OCI-LY1 (cell line): Measurements from ENCODE around the gene ELL.

Experiments
- H2AFZ ChIP-seq: fragments of 200-600 bp; sonication (generic), shearing (Covaris generic); 2 replicates; pipeline ENCODE4 v1.6.0; 2014; ENCODE audit warnings: antibody characterized with exemption, mild to moderate bottlenecking, low read length
- H3F3A ChIP-seq: fragments of 200-600 bp; sonication (generic), shearing (Covaris generic); 2 replicates; pipeline ENCODE4 v1.6.0; 2014; ENCODE audit warnings: mild to moderate bottlenecking, antibody characterized with exemption, low read length, moderate library complexity; ENCODE audit not compliant: insufficient read depth
- H3K27ac ChIP-seq: fragments of 200-600 bp; sonication (generic); 2 replicates; pipeline ENCODE4 v1.5.1; 2014; ENCODE audit warnings: low read length, mixed run types, mild to moderate bottlenecking, low read depth; ENCODE audit not compliant: poor library complexity, severe bottlenecking
- H3K27me3 ChIP-seq: fragments of 200-600 bp; sonication (generic); 2 replicates; pipeline ENCODE4 v1.6.0; 2014; ENCODE audit warnings: antibody characterized with exemption, mild to moderate bottlenecking, low read length, moderate library complexity; ENCODE audit not compliant: insufficient read depth
- H3K36me3 ChIP-seq: fragments of 200-600 bp; sonication (generic); 2 replicates; pipeline ENCODE4 v1.6.1; 2014; ENCODE audit warnings: mild to moderate bottlenecking, antibody characterized with exemption, low read length, moderate library complexity, mixed read lengths; ENCODE audit not compliant: insufficient read depth
- H3K4me1 ChIP-seq: fragments of 200-600 bp; sonication (generic); 2 replicates; pipeline ENCODE4 v1.5.1; 2014; ENCODE audit warnings: mild to moderate bottlenecking, low read length, moderate library complexity; ENCODE audit not compliant: insufficient read depth, severe bottlenecking
- H3K4me2 ChIP-seq: fragments of 200-600 bp; sonication (generic), shearing (Covaris generic); 2 replicates; pipeline ENCODE4 v1.6.1; 2014; ENCODE audit warnings: low read length
- H3K4me3 ChIP-seq: fragments of 200-600 bp; sonication (generic); 2 replicates; pipeline ENCODE4 v1.5.1; 2014; ENCODE audit warnings: low read length, low read depth, mild to moderate bottlenecking, mixed read lengths; ENCODE audit not compliant: poor library complexity, severe bottlenecking
- H3K79me2 ChIP-seq: fragments of 200-600 bp; shearing (Covaris generic); 2 replicates; pipeline ENCODE4 v1.6.1; 2016; ENCODE audit warnings: mixed run types, low read length, mixed read lengths; ENCODE audit not compliant: insufficient read depth
- H3K9ac ChIP-seq: fragments of 200-600 bp; sonication (generic), shearing (Covaris generic); 2 replicates; pipeline ENCODE4 v1.6.1; 2014; ENCODE audit warnings: mild to moderate bottlenecking, low read length, mixed read lengths
- H3K9me2 ChIP-seq: fragments of 200-600 bp; sonication (generic), shearing (Covaris generic); 2 replicates; pipeline ENCODE4 v1.6.1; 2014; ENCODE audit warnings: low read depth, mild to moderate bottlenecking, low read length, mixed read lengths
- H3K9me3 ChIP-seq: fragments of 200-600 bp; shearing (Covaris generic); 2 replicates; pipeline ENCODE4 v1.6.1; 2014; ENCODE audit warnings: low read length, mixed read lengths
- H4K20me1 ChIP-seq: fragments of 200-600 bp; sonication (generic), shearing (Covaris generic); 2 replicates; pipeline ENCODE4 v1.6.0; 2016; ENCODE audit warnings: mild to moderate bottlenecking, low read length; ENCODE audit not compliant: insufficient read depth
- CTCF ChIP-seq: fragments of 200-600 bp; sonication (generic), shearing (Covaris generic); IDR thresholded peaks from 2 replicates; pipeline ENCODE4 v1.5.1; 2017; ENCODE audit warnings: mild to moderate bottlenecking, antibody characterized with exemption, low read length, moderate library complexity, mixed read lengths
- EZH2 ChIP-seq: fragments of 200-600 bp; sonication (generic), shearing (Covaris generic); IDR thresholded peaks from 2 replicates; pipeline ENCODE4 v1.8.0; 2017; ENCODE audit warnings: borderline replicate concordance, mixed run types, mild to moderate bottlenecking, antibody characterized with exemption, low read length, moderate library complexity, mixed read lengths

Gene ELL

GRCh38 chr19:18483119-18483890, 38.6 kb downstream of the ELL start:
- Histone ChIP-seq H3K27me3 (no peaks in the 10 kb centered on the region), H3K9ac (no peak overlapping the region), H3K79me2 (no peaks in the 10 kb centered on the region), H2AFZ (no peak overlapping the region), H4K20me1 (no peaks in the 10 kb centered on the region), H3F3A (no peaks in the 10 kb centered on the region), H3K27ac (no peak overlapping the region), H3K4me2 (no peak overlapping the region), H3K9me2 (no peaks in the 10 kb centered on the region), H3K4me1 (peaks cover 22% of the 10 kb centered on the region), H3K9me3 (no peaks in the 10 kb centered on the region), H3K36me3 (no peaks in the 10 kb centered on the region), H3K4me3 (no peak overlapping the region)
- no peak for TF ChIP-seq EZH2
- no peak for TF ChIP-seq CTCF

GRCh38 chr19:18481505-18482222, 40.2 kb downstream of the ELL start:
- peaks cover 22% of the 10 kb centered on the region for H3K4me1 ChIP-seq
- no peaks in the 10 kb centered on the region for H3K36me3 ChIP-seq
- H3K27ac ChIP-seq, result no peak overlapping the region
- H3K9me3 ChIP-seq, result no peaks in the 10 kb centered on the region
- no peak overlapping the region for H3K9ac ChIP-seq
- H2AFZ ChIP-seq, result no peak overlapping the region
- no peaks in the 10 kb centered on the region for H3K79me2 ChIP-seq
- H3K27me3 ChIP-seq, result no peaks in the 10 kb centered on the region
- H4K20me1 ChIP-seq, result no peaks in the 10 kb centered on the region
- no peak overlapping the region for H3K4me3 ChIP-seq
- H3K4me2 ChIP-seq, result no peak overlapping the region
- no peaks in the 10 kb centered on the region for H3F3A ChIP-seq
- H3K9me2 ChIP-seq, result no peaks in the 10 kb centered on the region
- TF ChIP-seq CTCF, result no peak

GRCh38 chr19:18480006-18480691, 41.7 kb downstream of the ELL start:
- peaks cover 22% of the 10 kb centered on the region for H3K4me1 ChIP-seq
- no peak overlapping the region for H2AFZ ChIP-seq
- no peaks in the 10 kb centered on the region for H3K36me3 ChIP-seq
- no peak overlapping the region for H3K4me3 ChIP-seq
- H3K9me2 ChIP-seq, result no peaks in the 10 kb centered on the region
- no peak overlapping the region for H3K27ac ChIP-seq
- H3K9ac ChIP-seq, result no peak overlapping the region
- H3K27me3 ChIP-seq, result no peaks in the 10 kb centered on the region
- no peaks in the 10 kb centered on the region for H4K20me1 ChIP-seq
- H3K79me2 ChIP-seq, result no peaks in the 10 kb centered on the region
- H3F3A ChIP-seq, result no peaks in the 10 kb centered on the region
- H3K9me3 ChIP-seq, result no peaks in the 10 kb centered on the region
- no peak overlapping the region for H3K4me2 ChIP-seq
- TF ChIP-seq CTCF (no peak), EZH2 (no peak)
